ENCODE measurements around the gene MYL6.

DNA sequence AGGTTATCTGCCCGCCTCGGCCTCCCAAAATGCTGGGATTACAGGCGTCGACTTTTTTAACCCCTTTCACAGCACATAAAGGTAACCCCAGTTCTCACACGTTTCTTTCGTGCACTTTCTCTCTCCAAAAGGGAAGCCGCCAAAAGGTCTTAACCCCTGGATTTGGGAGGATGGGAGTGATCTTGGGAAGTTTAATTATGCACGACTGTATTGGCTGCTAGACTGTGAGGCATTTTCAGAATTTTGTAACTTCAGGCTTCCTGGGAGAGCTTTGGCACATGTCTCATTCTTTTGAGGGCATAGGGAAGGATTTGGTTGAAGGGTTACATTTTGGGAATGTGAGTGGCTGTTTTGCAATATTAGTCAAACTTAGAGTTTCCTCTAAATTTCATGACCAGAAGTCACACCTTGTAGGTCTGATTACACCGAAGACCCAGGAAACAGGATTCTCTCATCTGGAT, 32.6 kb downstream of the MYL6 start:
- no peak for TF ChIP-seq CTCF (IDR thresholded peaks at IDR 0.05; ENCODE audit: insufficient read depth, low read length)
- no peak for TF ChIP-seq REST (IDR thresholded peaks at IDR 0.05; ENCODE audit: insufficient replicate concordance, low read depth)

Measured in HL-60 (cell line).